A549 (cell line): ENCODE data around the gene RAPGEF2. TPM values are rescaled to one million over a fixed set of nuclear protein-coding genes. Genes with fewer than 3 reads are reported as not detected.

Experiments used
- ATAC-seq, 2 experiments: fragments of 200-7000 bp in 1 of 2; fragments of >200 bp in 1 of 2; cut with Nextera tagmentation in 1 of 2; cut with Tn5 transposase in 1 of 2; 3 replicates each; pipeline versions ENCODE4 v1.8.0 to v1.9.1; 2018 to 2020; ENCODE audit warnings: mild to moderate bottlenecking in 1 of 2, moderate library complexity in 1 of 2
- CTCF ChIA-PET: fragments of 300-600 bp; sonication (Branson Sonifier 250); formaldehyde crosslinking; extraction: SDS; loops from one replicate; lab custom pipeline; 2021; ENCODE audit warnings: antibody characterized with exemption, inconsistent platforms; lab: Yijun Ruan, JAX
- POLR2A ChIA-PET: fragments of 350-600 bp; formaldehyde crosslinking; extraction: SDS; loops from one replicate; lab custom pipeline; 2021; ENCODE audit warnings: antibody characterized with exemption, inconsistent platforms; lab: Yijun Ruan, JAX
- DNase-seq, 2 experiments: peaks; one replicate each; pipeline versions ENCODE4 v3.0.0 to v3.0.0-alpha.2; 2011 to 2016; ENCODE audit warnings: low read depth in 1 of 2, low spot score in 1 of 2
- FAIRE-seq: peaks from 2 replicates; lab custom pipeline; 2011; peaks lifted over from hg19 to GRCh38; lab: Jason Lieb, UNC
- H3K27ac ChIP-seq, 2 experiments: fragments of >200 bp; sonication (Bioruptor Twin); formaldehyde crosslinking; 3 replicates each; pipeline ENCODE4 v1.5.1; 2016 to 2017
- H3K4me1 ChIP-seq: fragments of >200 bp; sonication (Bioruptor Twin); formaldehyde crosslinking; 3 replicates; pipeline ENCODE4 v1.6.1; 2016
- H3K4me2 ChIP-seq: fragments of >200 bp; sonication (Bioruptor Twin); formaldehyde crosslinking; 3 replicates; pipeline ENCODE4 v1.6.1; 2016
- H3K4me3 ChIP-seq: fragments of >200 bp; sonication (Bioruptor Twin); formaldehyde crosslinking; 3 replicates; pipeline ENCODE4 v1.5.1; 2016
- H3K9me3 ChIP-seq: fragments of >200 bp; sonication (Bioruptor Twin); formaldehyde crosslinking; 3 replicates; pipeline ENCODE4 v1.6.1; 2016
- ATOH8 ChIP-seq: fragments of 250-450 bp; sonication (Bioruptor Pico); IDR thresholded peaks from 2 replicates; pipeline ENCODE4 v1.5.0; 2020; ENCODE audit warnings: low read depth, mild to moderate bottlenecking, moderate library complexity
- BCL3 ChIP-seq: fragments of >200 bp; sonication (Bioruptor Twin); formaldehyde crosslinking; IDR thresholded peaks from 3 replicates; pipeline ENCODE4 v1.6.1; 2016
- BHLHE40 ChIP-seq: IDR thresholded peaks from 2 replicates; pipeline ENCODE4 v1.6.1; 2012; ENCODE audit warnings: low read depth, low read length, inconsistent platforms
- CBX2 ChIP-seq: fragments of 200-600 bp; sonication (generic); IDR thresholded peaks from 2 replicates; pipeline ENCODE4 v1.6.1; 2016; ENCODE audit warnings: low read depth, mild to moderate bottlenecking, borderline replicate concordance
- CEBPB ChIP-seq, 2 experiments: fragments of >200 bp in 1 of 2; sonication (Bioruptor Twin) in 1 of 2; formaldehyde crosslinking in 1 of 2; IDR thresholded peaks; 2 replicates each; pipeline ENCODE4 v1.6.1; 2012 to 2016
- CHD2 ChIP-seq: fragments of 150-350 bp; IDR thresholded peaks from 2 replicates; pipeline ENCODE4 v1.6.1; 2014; ENCODE audit warnings: low read length; ENCODE audit not compliant: partially characterized antibody
- CTCF ChIP-seq: fragments of >200 bp; sonication (Bioruptor Twin); formaldehyde crosslinking; IDR thresholded peaks from 3 replicates; pipeline ENCODE4 v1.5.1; 2016
- E2F6 ChIP-seq: IDR thresholded peaks from 2 replicates; pipeline ENCODE4 v1.6.1; 2012; ENCODE audit warnings: low read depth, borderline replicate concordance
- EHF ChIP-seq: fragments of 250-450 bp; sonication (Bioruptor Pico); IDR thresholded peaks from 2 replicates; pipeline ENCODE4 v1.5.0; 2020; ENCODE audit warnings: mild to moderate bottlenecking
- ELK1 ChIP-seq: fragments of 150-350 bp; IDR thresholded peaks from 2 replicates; pipeline ENCODE4 v1.6.1; 2014; ENCODE audit warnings: low read depth, mild to moderate bottlenecking, low read length
- FOSL2 ChIP-seq, 2 experiments: fragments of 450-650 bp in 1 of 2; fragments of >200 bp in 1 of 2; sonication (Bioruptor Twin) in 1 of 2; formaldehyde crosslinking; IDR thresholded peaks; 2 replicates each; pipeline versions ENCODE4 v1.5.0 to v1.6.1; 2016 to 2020; ENCODE audit warnings: mild to moderate bottlenecking in 1 of 2, moderate library complexity in 1 of 2
- GATA3 ChIP-seq: IDR thresholded peaks from 2 replicates; pipeline ENCODE4 v1.6.1; 2012; ENCODE audit warnings: borderline replicate concordance
- HES2 ChIP-seq: fragments of >200 bp; sonication (Bioruptor Twin); formaldehyde crosslinking; IDR thresholded peaks from 2 replicates; pipeline ENCODE4 v1.6.1; 2016
- HOXB13 ChIP-seq: fragments of 250-450 bp; sonication (Bioruptor Pico); IDR thresholded peaks from 2 replicates; pipeline ENCODE4 v1.5.0; 2020; ENCODE audit warnings: low read depth, mild to moderate bottlenecking, moderate library complexity
- KDM1A ChIP-seq: fragments of 200-600 bp; sonication (generic); IDR thresholded peaks from 2 replicates; pipeline ENCODE4 v1.6.1; 2016; ENCODE audit warnings: low read depth, mild to moderate bottlenecking
- MAX ChIP-seq: IDR thresholded peaks from 2 replicates; pipeline ENCODE4 v1.6.1; 2012
- REST ChIP-seq: fragments of 200-600 bp; sonication (generic); IDR thresholded peaks from 2 replicates; pipeline ENCODE4 v1.6.1; 2016; ENCODE audit warnings: antibody characterized with exemption, mild to moderate bottlenecking, moderate library complexity
- ZNF302 ChIP-seq: fragments of 250-450 bp; sonication (Bioruptor Pico); IDR thresholded peaks from 2 replicates; pipeline ENCODE4 v1.9.0; 2021; ENCODE audit warnings: inconsistent platforms, mild to moderate bottlenecking, moderate library complexity
- WGBS: methylation state at CpG from one replicate; pipeline ENCODE4 v1.1.6; 2017; ENCODE audit errors: missing lambda C conversion rate; 5-methylcytosine and 5-hydroxymethylcytosine counted together
- polyA plus RNA-seq, 4 experiments: library from polyadenylated mRNA; depleted of rRNA in 3 of 4; stranded (reverse); fragments of >200 nt; fragmentation: RNase III in 1 of 4; extraction: RNeasy Plus Mini Kit Qiagen cat#74134 plus additional on column Dnase treatment in 1 of 4; gene quantifications; 2 replicates in 3 of 4; 3 replicates in 1 of 4; pipeline ENCODE4 v1.2.3, GENCODE V29; 2011 to 2017

The RAPGEF2 gene
- polyA plus RNA-seq, 2 of the 4 experiments (the other 2 are of a cell fraction): 10.7 to 31.8 TPM

GRCh38 chr4:159344877-159345276 is 242.0 kb downstream of the RAPGEF2 start:
- peaks cover 10% of the 10 kb centered on the region; the same call in 2 of the 3 replicates for H3K4me1 ChIP-seq
- ChIA-PET CTCF (no interaction called here), POLR2A (no interaction called here)
- no peak for DNase-seq
- no peak overlapping the region for H3K4me2 ChIP-seq
- no peak overlapping the region for H3K4me3 ChIP-seq
- 91% methylated on average over 4 of the region's 4 CpGs for WGBS
- no peak for FAIRE-seq
- no peak for ATAC-seq
- H3K9me3 ChIP-seq: no peaks in the 10 kb centered on the region
- TF ChIP-seq REST (no peak), CEBPB (IDR thresholded peaks at IDR 0.05) (no peak), MAX (no peak), KDM1A (no peak), FOSL2 (IDR thresholded peaks at IDR 0.05) (no peak), FOSL2 (CRISPR knock-in tag; IDR thresholded peaks at IDR 0.05) (no peak), BCL3 (no peak), ZNF302 (CRISPR knock-in tag) (no peak), ELK1 (no peak), EHF (CRISPR knock-in tag) (no peak), ATOH8 (CRISPR knock-in tag) (no peak)
- no peak overlapping the region for H3K27ac ChIP-seq

GRCh38 chr4:159346681-159347080 is 243.8 kb downstream of the RAPGEF2 start:
- 91% methylated on average over 5 of the region's 5 CpGs for WGBS
- DNase-seq: no peak
- FAIRE-seq: no peak
- Histone ChIP-seq H3K27ac (no peak overlapping the region), H3K4me3 (no peak overlapping the region), H3K9me3 (no peaks in the 10 kb centered on the region), H3K4me1 (peaks cover 7% of the 10 kb centered on the region; the same call in 2 of the 3 replicates), H3K4me2 (no peak overlapping the region)
- ChIA-PET CTCF (no interaction called here), POLR2A (no interaction called here)
- ATAC-seq: no peak
- no peak for TF ChIP-seq HOXB13 (CRISPR knock-in tag)
- no peak for TF ChIP-seq CBX2
- TF ChIP-seq REST: no peak
- TF ChIP-seq CEBPB (IDR thresholded peaks at IDR 0.05): no peak
- no peak for TF ChIP-seq CTCF
- TF ChIP-seq HES2: no peak
- TF ChIP-seq ATOH8 (CRISPR knock-in tag): no peak
- no peak for TF ChIP-seq BHLHE40
- no peak for TF ChIP-seq GATA3
- no peak for TF ChIP-seq CHD2
- TF ChIP-seq E2F6: no peak
